HG02943 (cell line): Measurements from ENCODE around the gene AFG1L.
"Not testable (repeated sequence)": the region's sequence is repeated elsewhere in the genome, so short reads cannot be mapped to it uniquely, and the experiment has no call there.

Experiments used
- ATAC-seq: cut with Tn5 transposase; IDR thresholded peaks from one replicate; pipeline ENCODE4 v1.9.1; 2021; ENCODE audit warnings: mild to moderate bottlenecking, low read depth, moderate library complexity; ENCODE audit not compliant: unreplicated experiment

AFG1L gene

DNA sequence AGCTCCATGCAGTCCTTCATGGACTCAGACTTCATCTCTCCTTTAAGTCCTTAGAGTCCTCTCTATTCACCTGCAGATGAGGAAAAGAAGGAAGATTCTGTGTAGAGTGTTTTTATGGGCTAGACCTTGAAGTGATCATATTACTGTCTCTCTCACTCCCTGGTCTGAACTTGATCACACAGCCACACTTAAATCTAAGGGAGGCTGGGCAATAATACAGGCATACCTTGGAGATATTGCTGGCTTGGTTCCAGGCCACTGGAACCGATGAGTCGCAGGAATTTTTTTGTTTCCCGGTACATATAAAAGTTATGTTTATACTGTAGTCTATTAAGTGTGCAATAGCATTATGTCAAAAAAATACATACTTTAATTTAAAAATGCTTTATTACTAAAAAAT is 206.7 kb downstream of the AFG1L start:
- ATAC-seq = no peak

DNA sequence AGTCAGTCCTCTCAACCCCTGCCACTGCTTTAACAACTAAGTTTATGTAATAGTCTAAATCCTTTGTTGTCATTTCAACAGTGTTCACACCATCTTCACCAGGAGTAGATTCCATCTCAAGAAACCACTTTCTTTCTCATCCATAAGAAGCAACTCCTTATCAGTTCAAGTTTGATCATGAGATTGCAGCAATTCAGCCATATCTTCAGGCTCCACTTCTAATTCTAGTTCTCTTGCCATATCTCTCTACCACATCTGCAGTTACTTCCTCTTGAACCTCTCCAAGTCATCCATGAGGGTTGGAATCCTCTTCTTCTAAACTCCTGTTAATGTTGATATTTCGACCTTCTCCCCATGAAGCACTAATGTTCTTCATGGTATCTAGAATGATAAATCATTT is 208.0 kb downstream of the AFG1L start:
- ATAC-seq = no peak

DNA sequence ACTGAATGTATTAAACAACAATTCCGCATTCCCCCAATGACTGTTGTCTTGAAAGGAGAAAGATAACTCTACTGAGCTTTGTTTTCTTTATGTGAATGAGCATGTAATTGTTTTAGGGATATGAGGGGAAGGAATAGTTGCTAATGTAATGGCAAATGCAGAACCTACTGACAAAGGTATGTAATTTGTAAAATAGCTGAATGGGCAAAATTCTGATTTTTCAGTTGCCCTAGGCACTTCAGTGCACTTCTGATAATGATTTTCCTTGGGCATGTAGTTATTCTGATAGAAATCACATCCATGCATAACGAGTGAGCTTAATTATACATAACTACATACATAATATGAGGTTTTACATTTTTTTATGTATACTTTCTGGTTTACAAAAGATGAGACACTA is 212.5 kb downstream of the AFG1L start:
- no peak for ATAC-seq

DNA sequence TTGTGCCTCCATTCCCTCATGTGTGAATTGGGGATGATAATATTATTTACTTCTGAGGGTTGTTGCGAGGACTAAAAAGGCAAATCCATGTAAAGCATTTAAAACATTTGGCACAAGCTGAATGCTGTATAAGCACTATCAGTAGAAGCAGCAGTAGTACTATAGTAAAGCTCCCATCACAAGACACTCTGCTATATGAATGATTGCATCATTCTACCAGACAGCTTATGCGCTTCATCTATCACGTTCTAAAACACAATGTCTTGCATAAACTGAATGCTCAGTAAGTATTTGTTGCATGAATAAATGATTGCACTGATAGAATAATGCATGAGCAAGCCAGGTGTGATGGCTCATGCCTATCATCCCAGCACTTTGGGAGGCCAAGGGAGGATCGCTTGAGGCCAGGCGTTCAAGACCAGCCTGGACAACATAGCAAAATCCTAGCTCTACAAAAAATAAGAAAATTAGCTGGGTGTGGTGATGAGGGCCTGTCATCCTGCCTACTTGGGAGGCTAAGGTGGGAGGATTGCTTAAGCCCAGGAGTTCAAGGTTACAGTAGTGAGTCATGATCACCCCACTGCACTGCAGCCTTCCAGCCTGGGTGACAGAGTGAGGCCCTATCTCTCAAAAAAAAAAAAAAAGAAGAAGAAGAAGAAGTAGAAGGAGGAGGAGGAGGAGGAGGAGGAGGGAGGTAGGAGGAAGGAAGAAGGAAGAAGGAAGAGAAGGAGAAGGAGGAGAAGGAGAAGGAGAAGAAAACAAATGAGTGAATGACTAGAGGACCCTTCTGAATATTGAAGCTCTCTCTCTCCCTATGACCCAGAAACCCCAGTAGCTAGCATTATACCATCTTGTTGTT is 215.8 kb downstream of the AFG1L start:
- no peak for ATAC-seq

DNA sequence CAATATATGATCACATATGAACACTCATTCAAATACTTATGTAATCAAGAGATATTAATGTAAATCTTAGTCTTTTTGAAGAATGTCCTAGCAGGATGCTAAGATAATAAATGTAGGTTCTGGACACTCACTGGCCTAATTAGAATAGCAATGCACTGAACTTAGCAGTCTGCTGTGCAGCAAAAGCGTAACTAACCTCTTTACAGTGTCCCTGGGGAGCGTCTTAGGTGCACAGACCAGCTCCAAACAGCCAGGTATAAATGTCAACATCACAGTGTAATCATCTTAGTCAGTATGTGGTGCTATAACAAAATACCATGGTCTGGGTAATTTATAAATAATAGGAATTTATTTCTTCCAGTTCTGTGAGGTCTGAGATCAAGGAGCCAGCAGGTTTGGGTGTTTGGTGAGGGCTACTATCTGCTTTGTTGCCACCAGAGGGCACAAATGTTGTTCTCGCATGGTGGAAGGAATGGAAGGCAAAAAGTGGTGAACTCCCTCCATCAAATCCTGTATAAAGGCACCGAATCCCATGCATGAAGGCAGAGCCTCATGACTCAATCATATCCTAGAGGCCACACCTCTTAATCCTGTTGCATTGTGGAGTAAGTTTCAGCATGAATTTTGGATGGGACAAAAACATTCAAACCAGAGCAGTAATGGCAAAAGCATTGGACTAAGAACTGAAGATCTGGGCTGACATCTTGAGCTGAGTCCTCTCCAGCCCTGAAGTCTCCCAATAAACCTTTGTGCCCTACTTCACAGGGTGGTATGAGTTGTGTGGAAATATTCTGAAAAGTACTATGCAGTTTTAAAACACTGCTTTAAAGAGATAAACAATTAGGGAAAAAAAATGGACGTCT is 224.1 kb downstream of the AFG1L start:
- ATAC-seq = no peak

DNA sequence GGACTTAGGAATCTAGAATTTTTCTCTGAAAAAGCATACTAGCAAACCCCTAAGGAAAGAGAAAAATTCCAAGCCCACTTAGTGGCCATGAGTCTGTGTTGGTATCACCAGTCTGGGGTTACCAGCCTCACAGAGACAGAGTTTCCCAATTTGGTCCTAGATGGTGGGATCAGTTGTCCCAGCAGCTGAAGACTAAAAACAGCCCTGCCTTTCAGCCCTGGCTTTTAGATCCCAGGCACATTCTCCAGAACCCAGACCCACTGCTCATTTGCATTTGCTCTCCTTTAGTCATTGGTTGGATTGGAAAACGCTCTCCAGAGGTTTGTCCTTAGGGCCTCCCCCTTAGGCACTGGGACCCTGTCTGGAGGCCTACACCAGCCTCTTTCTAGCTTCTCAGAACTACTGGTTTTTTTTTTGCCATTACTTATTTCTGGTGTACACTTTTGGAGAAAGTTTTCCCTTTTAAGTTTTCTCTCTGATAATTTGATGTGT is 226.8 kb downstream of the AFG1L start:
- ATAC-seq = no peak

DNA sequence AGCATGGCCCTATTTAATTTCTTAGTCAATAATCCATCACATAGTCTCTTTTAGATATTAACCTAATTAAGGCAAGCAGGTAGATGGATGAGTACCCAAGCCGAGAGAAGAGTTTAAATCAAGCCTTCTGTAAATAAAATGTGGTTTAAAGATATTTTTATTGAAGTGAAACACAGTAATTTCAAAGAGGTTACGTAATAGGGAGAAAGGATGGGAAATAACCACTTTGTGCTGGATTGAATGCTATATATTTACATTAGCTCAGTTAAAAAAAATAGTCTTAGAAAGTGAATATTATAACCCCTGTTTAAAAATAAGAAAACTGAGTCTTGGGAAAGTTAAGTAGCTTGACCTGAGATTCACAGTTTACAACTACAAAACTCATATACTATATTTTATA is 228.8 kb downstream of the AFG1L start:
- ATAC-seq = no peak

DNA sequence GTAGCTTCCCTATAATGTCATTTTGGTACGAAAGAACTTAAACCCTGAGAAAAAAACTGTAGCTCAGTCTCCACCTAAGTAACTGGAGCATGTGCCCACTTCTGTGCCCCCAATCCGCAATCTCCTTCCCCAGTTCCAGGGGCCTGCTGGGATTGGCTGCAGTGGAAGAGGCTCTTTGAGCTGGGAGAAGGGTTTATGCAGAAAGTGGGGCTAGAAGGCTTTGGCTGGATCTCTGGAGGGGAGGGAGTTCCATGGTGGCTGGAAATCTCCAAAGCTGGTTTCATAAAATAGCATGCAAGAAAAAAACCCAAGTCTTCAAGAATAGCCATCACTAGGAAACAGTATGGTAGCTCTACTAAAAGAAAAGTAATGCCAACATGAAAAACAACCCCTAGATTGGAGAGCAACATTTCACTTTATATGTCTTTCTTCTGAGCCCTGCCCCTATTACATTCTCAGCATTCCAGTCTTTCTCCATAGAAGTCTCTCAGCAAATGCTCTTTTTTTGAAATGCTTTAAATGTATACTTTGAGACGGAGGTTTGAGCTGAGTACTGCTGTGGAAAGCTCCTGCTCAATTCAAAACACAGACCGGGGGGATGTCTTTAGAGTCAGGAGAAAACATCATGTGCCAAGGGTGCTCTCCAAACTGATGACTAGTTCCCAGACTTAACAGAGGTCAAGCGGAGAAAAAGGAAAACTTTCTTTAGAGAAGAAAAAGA is 229.8 kb downstream of the AFG1L start:
- ATAC-seq = no peak

DNA sequence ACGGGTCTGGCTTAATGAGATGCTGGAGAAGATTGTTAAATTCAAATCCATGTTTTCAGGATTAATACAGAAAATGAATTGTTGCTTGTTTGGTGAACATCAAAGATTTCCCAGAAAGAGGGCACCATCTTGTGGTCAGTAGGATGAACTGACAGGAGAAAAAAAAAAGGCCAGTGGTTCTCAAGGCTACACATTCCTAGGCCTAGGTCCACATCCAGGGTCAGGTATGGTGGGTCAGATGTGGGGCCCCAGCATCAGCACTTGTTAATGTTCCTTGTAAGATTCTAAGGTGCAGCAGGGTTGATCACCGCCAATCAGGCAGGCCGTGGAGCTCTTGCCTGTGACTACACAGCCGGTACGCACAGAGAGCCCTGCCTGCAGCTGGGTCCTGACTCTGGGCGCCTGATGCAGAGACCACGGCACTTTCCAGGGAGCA is 231.9 kb downstream of the AFG1L start:
- ATAC-seq = no peak

DNA sequence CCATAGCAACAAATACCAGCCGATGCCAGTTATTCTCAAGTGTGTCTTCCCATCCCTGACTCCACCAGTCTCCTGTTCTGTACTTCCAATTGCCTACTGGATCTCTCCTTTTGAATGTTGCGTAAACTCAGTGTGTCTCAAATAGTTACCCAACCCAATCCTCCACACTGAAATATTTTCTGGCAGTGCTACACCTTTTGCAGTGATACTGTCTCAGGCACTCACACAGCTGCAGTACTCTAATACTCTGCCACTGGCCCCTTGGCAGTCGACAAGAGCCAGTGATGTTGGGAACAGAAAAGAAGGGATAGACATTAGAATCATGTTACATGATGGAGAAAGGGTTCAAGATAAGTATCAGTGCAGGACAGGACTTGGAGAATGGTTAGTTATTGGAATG is 234.0 kb downstream of the AFG1L start:
- no peak for ATAC-seq

DNA sequence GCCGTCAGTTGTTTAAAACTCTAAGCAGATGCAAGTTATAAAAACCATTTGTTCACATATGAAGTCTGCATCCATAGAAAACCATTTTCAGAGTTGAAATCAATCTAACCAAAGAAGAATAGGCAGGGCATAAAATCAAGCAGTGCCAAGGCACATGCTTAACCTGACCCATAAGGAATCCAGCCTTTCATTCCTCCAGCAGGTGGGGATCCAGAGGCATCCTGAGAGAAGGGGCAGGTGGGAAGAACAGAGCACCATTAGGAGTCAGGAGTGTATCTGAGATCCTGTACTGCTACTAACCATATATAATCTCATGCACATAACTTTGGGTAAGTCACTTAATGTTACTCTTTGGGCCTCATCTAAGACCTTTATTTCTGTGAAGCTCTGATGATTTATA is 236.5 kb downstream of the AFG1L start:
- ATAC-seq = no peak

DNA sequence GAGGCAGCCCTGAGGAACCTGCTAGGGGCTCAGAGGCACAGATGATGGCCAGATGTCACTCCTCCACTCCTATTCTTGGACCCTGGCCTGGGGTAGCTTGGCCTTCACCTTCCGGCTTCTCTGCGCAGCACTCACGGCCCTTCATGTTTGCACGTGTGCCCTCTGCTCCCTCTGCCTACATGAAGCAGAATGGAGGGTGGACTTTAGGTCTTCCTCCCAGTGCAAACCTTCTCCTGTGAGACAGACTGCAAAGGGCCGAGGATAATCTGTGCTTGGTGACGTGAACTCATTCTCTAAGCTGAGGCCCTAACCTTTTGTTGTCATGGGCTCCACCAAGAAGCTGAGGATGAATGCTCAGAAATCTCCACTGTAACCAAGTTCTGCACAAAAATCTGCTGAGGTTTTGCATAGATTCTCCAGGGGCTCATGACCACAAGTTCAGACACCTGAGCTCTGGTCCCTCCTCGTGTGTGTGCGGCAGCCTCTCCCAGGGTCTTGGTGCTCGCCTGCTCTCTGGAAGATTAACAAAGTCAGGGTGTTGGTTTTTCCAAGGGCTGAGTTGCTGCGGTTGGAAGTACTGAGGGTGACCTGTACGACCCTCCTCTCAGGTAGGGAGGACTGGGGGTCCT is 240.4 kb downstream of the AFG1L start:
- ATAC-seq = no peak

DNA sequence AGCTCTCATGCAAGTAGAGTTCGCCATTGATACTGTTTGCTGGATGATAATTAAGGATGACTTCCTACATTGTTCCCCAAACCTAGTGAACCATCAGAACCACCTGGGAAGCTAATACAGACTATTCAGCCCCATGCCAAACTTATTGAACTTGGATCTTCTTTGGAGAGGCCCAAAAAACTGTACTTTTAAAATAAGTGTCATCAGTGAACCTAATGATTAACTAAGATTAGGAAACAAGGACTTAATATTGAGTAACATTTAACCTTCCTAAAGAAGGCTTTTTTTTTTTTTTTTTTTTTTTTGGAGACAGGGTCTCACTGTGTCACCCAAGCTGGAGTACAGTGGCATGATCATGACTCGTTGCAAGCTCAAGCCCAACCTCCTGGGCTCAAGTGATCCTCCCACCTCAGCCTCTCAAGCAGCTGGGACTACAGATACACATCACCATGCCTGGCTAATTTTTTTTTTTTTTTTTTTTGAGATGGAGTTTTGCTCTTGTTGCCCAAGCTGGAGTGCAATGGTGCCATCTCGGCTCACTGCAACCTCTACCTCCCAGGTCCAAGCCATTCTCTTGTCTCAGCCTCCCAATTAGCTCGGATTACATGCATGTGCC is 241.2 kb downstream of the AFG1L start:
- ATAC-seq = not testable (repeated sequence)

DNA sequence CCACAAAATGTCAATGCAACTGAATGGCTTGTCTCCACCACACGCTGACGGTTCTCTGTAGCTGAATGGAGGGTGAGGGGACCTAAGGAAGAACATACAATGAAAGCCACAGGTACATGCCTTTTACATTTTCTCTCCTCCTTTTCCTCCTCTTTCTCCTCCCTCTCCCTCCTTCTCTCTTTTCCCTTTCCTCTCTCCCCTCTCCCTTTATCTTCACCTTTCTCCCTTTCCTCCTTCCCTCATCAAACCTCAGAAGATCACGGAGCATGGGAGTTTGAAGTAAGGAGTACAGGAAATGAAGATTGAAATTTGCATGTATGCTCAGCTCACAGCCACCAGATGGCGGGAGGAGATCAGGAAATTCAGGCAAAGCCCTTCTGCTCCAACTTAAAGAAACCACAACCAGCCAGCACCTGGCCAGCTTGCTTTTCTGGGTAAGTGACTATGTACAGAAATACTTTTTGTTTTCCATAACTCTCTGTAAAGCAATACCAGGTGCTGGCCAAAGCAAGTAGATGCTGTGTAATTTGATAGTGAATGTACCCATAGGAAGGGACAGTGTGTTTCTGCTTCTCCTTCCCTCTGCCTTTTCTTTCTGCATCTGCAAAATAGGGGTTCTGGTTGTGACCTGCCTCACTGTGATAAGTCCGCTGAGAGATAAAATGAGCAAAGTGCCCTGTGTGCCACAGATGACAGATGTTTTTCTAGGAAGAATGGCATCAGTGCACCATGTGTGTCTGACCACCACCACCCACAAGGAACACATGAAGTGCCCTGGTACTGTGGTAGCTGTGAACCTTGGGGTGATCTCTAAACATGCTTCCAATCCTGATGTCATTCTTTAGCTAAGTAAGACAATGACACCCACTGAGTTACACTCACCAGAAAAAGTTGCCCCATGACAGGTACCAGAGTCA is 247.2 kb downstream of the AFG1L start:
- no peak for ATAC-seq

DNA sequence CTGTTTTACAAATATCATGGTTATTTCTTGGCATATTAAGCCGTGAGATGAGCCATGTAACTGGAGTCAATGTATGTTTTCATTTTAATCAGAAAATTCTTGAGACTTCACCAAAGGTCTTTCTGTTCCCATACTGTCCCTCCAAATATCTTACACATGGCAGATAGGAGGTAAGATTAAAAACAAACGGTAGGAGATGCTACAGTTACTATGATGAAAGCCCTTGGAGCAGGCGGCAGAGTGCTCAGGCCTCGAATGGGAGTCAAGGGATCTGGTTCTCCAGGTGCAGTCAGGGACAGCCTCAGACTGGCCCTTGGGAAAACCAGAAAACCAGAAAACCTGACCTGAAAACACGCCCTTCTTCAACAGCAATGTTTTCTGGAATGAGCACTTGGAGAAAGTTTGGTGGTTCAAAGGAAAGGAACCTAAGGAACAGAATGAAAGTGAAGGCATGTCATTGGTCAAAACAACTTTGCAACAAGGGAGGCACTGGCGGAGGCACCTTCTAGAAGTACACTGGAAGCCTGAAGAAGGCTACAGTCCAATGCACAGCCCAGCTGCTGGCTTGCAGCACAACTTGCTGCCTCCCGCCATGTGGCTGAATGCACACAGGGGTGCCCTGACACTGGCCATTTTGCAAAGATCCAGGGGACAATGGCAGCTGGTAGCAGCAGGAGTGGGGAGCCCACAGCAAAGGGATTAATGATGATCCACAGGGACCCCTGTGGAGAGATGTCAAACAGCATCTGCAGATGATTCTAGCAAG is 248.5 kb downstream of the AFG1L start:
- no peak for ATAC-seq

DNA sequence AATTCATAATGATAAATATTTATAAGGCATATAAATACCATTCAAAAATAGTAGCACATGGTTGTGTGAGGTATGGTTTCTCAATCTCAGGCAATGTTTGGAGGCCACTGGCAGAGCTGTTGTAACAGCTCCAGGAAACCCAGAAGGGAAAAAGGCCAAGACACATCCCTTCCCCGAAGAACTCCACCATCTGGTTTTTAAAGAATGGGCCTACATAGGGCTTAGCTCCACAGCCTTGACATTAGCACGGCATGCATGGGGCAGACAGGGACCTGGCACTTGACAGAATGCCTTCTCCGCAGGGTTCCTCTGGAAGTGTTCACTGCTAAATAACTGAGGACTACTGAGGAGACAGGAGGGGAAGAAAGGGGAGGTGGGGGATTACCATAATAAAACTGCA is 249.8 kb downstream of the AFG1L start:
- ATAC-seq = no peak

DNA sequence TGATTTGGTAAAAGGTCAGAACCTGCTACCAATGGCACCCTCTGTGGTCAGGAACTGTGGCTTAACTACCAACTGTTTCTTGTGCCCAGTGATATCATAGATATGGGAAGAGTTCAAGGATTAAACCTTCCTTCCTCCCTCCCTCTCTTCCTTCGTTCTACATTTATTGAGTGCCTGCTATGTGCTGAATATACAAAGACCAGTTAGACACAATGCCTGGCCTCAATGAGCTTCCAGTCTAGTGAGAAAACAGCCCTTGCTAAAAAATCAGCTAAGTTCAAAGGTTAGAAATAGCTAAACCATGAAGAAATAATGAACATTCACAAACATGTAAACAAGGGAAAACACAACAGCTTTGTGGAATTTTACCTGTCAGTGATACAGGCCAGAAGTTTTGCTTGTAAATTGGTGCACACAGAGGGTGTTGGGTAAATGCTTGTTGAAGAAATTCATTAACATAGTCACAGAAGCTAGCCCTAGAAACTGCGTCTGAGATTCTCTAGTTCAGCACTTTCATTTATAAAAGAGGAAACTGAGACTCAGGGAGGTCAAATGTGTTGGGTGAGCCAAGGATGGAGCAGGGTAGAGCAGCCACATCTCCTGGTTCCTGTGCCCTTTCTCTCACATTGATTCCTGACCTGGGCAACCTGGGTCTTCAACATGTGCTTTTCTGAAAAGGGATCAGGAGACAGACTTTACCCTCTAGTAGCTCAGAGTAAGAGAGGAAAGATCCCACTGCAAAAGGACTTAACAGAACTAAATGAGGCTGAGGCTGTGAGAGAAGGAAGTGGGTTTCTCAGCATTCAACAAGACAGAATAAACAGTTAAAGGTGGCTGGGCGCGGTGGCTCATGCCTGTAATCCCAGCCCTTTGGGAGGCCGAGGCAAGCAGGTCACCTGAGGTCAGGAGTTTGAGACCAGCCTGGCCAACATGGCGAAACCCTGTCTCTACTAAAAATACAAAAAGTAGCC is 251.5 kb downstream of the AFG1L start:
- no peak for ATAC-seq
